HepG2 (cell line): ENCODE measurements around the gene CYB5A. TPM values are rescaled to one million over a fixed set of nuclear protein-coding genes. Genes with fewer than 3 reads are reported as not detected.

Experiments used
- ARID3A ChIP-seq: IDR thresholded peaks from 2 replicates; pipeline ENCODE4 v1.6.1; 2012; ENCODE audit warnings: low read depth, low read length, improper control_type of control experiment
- ATAD3A ChIP-seq: sonication (generic); formaldehyde crosslinking; IDR thresholded peaks from 2 replicates; pipeline ENCODE4 v1.4.0; 2020; ENCODE audit warnings: missing genetic modification reagents
- ETV5 ChIP-seq: IDR thresholded peaks from 2 replicates; pipeline ENCODE4 v1.6.1; 2018; ENCODE audit warnings: missing biosample characterization, missing genetic modification reagents, inconsistent platforms, borderline replicate concordance
- FOXK1 ChIP-seq: sonication (generic); formaldehyde crosslinking; IDR thresholded peaks from 2 replicates; pipeline ENCODE4 v1.4.0; 2020; ENCODE audit warnings: low read depth, missing genetic modification reagents, borderline replicate concordance
- GATAD1 ChIP-seq: IDR thresholded peaks from 2 replicates; pipeline ENCODE4 v1.6.1; 2016; ENCODE audit warnings: missing genetic modification reagents, missing compliant biosample characterization
- GATAD2A ChIP-seq: IDR thresholded peaks from 2 replicates; pipeline ENCODE4 v1.6.1; 2016
- GTF3A ChIP-seq: sonication (generic); formaldehyde crosslinking; conservative IDR thresholded peaks from 2 replicates; pipeline ENCODE4 v1.4.0; 2020; ENCODE audit warnings: mild to moderate bottlenecking, missing genetic modification reagents
- ISX ChIP-seq: sonication (generic); formaldehyde crosslinking; conservative IDR thresholded peaks from 2 replicates; pipeline ENCODE4 v1.5.0; 2020; ENCODE audit warnings: missing genetic modification reagents
- MED1 ChIP-seq: sonication (generic); formaldehyde crosslinking; IDR thresholded peaks from 2 replicates; pipeline ENCODE4 v1.4.0; 2020; ENCODE audit warnings: missing genetic modification reagents
- NCOA1 ChIP-seq: sonication (generic); formaldehyde crosslinking; IDR thresholded peaks from 2 replicates; pipeline ENCODE4 v1.9.0; 2021; ENCODE audit warnings: missing genetic modification reagents
- NFATC3 ChIP-seq: sonication (generic); formaldehyde crosslinking; IDR thresholded peaks from 2 replicates; pipeline ENCODE4 v1.5.1; 2020; ENCODE audit warnings: mild to moderate bottlenecking, missing genetic modification reagents
- TARDBP ChIP-seq: sonication (generic); formaldehyde crosslinking; IDR thresholded peaks from 2 replicates; pipeline ENCODE4 v1.8.0; 2022; ENCODE audit warnings: mild to moderate bottlenecking, missing genetic modification reagents
- TBP ChIP-seq: sonication (generic); formaldehyde crosslinking; IDR thresholded peaks from 2 replicates; pipeline ENCODE4 v1.5.0; 2020; ENCODE audit warnings: missing genetic modification reagents
- TRAFD1 ChIP-seq: sonication (generic); formaldehyde crosslinking; IDR thresholded peaks from 2 replicates; pipeline ENCODE4 v1.5.1; 2020; ENCODE audit warnings: missing genetic modification reagents, mild to moderate bottlenecking, borderline replicate concordance
- ZFAT ChIP-seq: sonication (generic); formaldehyde crosslinking; conservative IDR thresholded peaks from 2 replicates; pipeline ENCODE4 v1.8.1; 2023; ENCODE audit warnings: missing genetic modification reagents, inconsistent platforms
- ZFP36 ChIP-seq: fragments of 150-350 bp; IDR thresholded peaks from 2 replicates; pipeline ENCODE4 v1.6.1; 2018; ENCODE audit warnings: borderline replicate concordance, low read length, low read depth; ENCODE audit not compliant: partially characterized antibody
- ZNF234 ChIP-seq: sonication (generic); formaldehyde crosslinking; conservative IDR thresholded peaks from 2 replicates; pipeline ENCODE4 v1.5.1; 2020; ENCODE audit warnings: mild to moderate bottlenecking, missing genetic modification reagents
- ZNF446 ChIP-seq: sonication (generic); formaldehyde crosslinking; IDR thresholded peaks from 2 replicates; pipeline ENCODE4 v1.5.0; 2020; ENCODE audit warnings: mild to moderate bottlenecking, missing genetic modification reagents
- ZNF792 ChIP-seq: IDR thresholded peaks from 2 replicates; pipeline ENCODE4 v1.6.1; 2016
- polyA plus RNA-seq, 8 experiments: library from polyadenylated mRNA; depleted of rRNA in 3 of 8; stranded (reverse) in 7 of 8; unstranded in 1 of 8; fragments of >200 nt; fragmentation: Illumina TruSeq in 4 of 8; extraction: Trizol in 4 of 8; gene quantifications; 2 replicates each; pipeline versions ENCODE4 v1.2.1 to v1.2.3, GENCODE V29; 2011 to 2016; ENCODE audit warnings: low read depth in 4 of 8, missing spikeins in 1 of 8, mixed read lengths in 1 of 8; ENCODE audit not compliant: insufficient read depth in 1 of 8
- total RNA-seq, 5 experiments: library from RNA; depleted of rRNA; stranded (reverse); fragments of >200 nt; fragmentation: Illumina TruSeq; extraction: Trizol; gene quantifications; 2 replicates each; pipeline ENCODE4 v1.2.3, GENCODE V29; 2016; ENCODE audit warnings: low read depth in 1 of 5
- TF ChIP-seq, protein P1 (sequence below): sonication (generic); formaldehyde crosslinking; IDR thresholded peaks from 2 replicates; pipeline ENCODE4 v1.5.0; 2020; ENCODE audit warnings: mild to moderate bottlenecking, missing genetic modification reagents, borderline replicate concordance

The CYB5A gene
- total and polyA plus RNA-seq, 2 of the 13 experiments (the other 11 are each of a cell fraction or from before 2014, with no cell fraction given): 215 to 356 TPM

GRCh38 chr18:74249181-74249968 lies 42.4 kb downstream of the CYB5A start (continued):
- TF ChIP-seq ZNF234 (CRISPR knock-in tag): no peak
- TF ChIP-seq ZNF792: 0 out of 2 replicates have a peak, but pooled peaks have one; percentile 67
- TF ChIP-seq ATAD3A (CRISPR knock-in tag): no peak
- TF ChIP-seq ZFAT (CRISPR knock-in tag): no peak
- no peak for TF ChIP-seq TRAFD1 (CRISPR knock-in tag)
- TF ChIP-seq ISX (CRISPR knock-in tag): no peak
- no peak for TF ChIP-seq FOXK1 (CRISPR knock-in tag)
- TF ChIP-seq NFATC3 (CRISPR knock-in tag): no peak
- peak; percentile 62; the same call in 1 of the 2 replicates for TF ChIP-seq TARDBP (CRISPR knock-in tag)
- peak; percentile 71 for TF ChIP-seq MED1 (CRISPR knock-in tag)
- TF ChIP-seq ZNF446 (CRISPR knock-in tag): no peak
- TF ChIP-seq ETV5 (CRISPR knock-in tag): no peak; the same call in 1 of the 2 replicates
- TF ChIP-seq NCOA1: no peak
- TF ChIP-seq ARID3A: peak; percentile 67; the same call in 1 of the 2 replicates
- TF ChIP-seq GTF3A (CRISPR knock-in tag): no peak
- peak; percentile 92 for TF ChIP-seq GATAD2A (CRISPR knock-in tag)
- TF ChIP-seq, protein P1, sequence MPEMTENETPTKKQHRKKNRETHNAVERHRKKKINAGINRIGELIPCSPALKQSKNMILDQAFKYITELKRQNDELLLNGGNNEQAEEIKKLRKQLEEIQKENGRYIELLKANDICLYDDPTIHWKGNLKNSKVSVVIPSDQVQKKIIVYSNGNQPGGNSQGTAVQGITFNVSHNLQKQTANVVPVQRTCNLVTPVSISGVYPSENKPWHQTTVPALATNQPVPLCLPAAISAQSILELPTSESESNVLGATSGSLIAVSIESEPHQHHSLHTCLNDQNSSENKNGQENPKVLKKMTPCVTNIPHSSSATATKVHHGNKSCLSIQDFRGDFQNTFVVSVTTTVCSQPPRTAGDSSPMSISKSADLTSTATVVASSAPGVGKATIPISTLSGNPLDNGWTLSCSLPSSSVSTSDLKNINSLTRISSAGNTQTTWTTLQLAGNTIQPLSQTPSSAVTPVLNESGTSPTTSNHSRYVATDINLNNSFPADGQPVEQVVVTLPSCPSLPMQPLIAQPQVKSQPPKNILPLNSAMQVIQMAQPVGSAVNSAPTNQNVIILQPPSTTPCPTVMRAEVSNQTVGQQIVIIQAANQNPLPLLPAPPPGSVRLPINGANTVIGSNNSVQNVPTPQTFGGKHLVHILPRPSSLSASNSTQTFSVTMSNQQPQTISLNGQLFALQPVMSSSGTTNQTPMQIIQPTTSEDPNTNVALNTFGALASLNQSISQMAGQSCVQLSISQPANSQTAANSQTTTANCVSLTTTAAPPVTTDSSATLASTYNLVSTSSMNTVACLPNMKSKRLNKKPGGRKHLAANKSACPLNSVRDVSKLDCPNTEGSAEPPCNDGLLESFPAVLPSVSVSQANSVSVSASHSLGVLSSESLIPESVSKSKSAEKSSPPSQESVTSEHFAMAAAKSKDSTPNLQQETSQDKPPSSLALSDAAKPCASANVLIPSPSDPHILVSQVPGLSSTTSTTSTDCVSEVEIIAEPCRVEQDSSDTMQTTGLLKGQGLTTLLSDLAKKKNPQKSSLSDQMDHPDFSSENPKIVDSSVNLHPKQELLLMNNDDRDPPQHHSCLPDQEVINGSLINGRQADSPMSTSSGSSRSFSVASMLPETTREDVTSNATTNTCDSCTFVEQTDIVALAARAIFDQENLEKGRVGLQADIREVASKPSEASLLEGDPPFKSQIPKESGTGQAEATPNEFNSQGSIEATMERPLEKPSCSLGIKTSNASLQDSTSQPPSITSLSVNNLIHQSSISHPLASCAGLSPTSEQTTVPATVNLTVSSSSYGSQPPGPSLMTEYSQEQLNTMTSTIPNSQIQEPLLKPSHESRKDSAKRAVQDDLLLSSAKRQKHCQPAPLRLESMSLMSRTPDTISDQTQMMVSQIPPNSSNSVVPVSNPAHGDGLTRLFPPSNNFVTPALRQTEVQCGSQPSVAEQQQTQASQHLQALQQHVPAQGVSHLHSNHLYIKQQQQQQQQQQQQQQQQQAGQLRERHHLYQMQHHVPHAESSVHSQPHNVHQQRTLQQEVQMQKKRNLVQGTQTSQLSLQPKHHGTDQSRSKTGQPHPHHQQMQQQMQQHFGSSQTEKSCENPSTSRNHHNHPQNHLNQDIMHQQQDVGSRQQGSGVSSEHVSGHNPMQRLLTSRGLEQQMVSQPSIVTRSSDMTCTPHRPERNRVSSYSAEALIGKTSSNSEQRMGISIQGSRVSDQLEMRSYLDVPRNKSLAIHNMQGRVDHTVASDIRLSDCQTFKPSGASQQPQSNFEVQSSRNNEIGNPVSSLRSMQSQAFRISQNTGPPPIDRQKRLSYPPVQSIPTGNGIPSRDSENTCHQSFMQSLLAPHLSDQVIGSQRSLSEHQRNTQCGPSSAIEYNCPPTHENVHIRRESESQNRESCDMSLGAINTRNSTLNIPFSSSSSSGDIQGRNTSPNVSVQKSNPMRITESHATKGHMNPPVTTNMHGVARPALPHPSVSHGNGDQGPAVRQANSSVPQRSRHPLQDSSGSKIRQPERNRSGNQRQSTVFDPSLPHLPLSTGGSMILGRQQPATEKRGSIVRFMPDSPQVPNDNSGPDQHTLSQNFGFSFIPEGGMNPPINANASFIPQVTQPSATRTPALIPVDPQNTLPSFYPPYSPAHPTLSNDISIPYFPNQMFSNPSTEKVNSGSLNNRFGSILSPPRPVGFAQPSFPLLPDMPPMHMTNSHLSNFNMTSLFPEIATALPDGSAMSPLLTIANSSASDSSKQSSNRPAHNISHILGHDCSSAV (CRISPR knock-in tag): no peak
- TF ChIP-seq ZFP36: no peak
- TF ChIP-seq GATAD1 (CRISPR knock-in tag): peak; percentile 34; the same call in 1 of the 2 replicates
- TF ChIP-seq TBP (CRISPR knock-in tag): no peak
